SK-N-MC (cell line): Measurements from ENCODE around the gene CPN2.

ENCODE experiments used
- EZH2 ChIP-seq: fragments of 200-600 bp; sonication (generic); IDR thresholded peaks from one replicate; pipeline ENCODE4 v1.6.1; 2017; ENCODE audit warnings: antibody characterized with exemption
- FOXP2 ChIP-seq: optimal IDR thresholded peaks from 2 replicates; pipeline ENCODE3; 2011; ENCODE audit warnings: mild to moderate bottlenecking, moderate library complexity; ENCODE audit not compliant: insufficient read depth; ENCODE audit errors: extremely low read length, control extremely low read depth
- POLR2AphosphoS5 ChIP-seq: IDR thresholded peaks from 2 replicates; pipeline ENCODE4 v1.6.1; 2012; ENCODE audit warnings: mild to moderate bottlenecking, low read depth, low read length, borderline replicate concordance

DNA sequence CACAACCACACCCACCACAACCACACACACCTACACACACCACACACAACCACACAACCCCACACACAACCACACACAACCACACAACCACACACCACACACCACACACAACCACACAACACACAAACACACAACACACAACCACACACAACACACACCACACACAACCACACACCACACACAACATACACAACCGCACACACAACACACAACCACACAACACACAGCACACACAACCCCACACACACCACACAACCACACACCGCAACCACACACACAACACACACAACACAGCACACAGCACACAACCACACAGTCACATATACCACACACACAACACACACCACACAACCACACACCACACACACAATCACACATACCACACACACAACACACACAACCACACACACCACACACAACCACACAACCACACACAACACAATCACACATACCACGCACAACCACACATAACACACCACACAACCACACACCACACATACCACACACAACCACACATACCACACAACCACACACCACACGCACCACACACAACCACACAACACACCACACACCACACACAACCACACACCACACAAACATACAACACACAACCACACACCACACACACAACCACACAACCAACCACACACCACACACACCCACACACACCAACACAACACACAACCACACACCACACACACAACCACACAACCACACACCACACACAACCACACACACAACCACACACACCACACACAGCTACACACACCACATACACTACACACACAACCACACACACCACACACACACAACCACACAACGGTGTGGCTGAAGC is 23.7 kb downstream of the CPN2 start:
- TF ChIP-seq POLR2AphosphoS5 (no peak), EZH2 (no peak), FOXP2 (no peak)
